NCI-H1436 treated with DMSO at 0.1 percent for 48 hours (cell line): Measurements from ENCODE around the gene SLC25A33.

ENCODE experiments used
- DNase-seq: peaks from one replicate; lab custom pipeline; 2025; lab: John Stamatoyannopoulos, UW

The SLC25A33 gene

GRCh38 chr1:9589144-9589718, 50.0 kb downstream of the SLC25A33 start:
- DNase-seq, result no peak

DNA sequence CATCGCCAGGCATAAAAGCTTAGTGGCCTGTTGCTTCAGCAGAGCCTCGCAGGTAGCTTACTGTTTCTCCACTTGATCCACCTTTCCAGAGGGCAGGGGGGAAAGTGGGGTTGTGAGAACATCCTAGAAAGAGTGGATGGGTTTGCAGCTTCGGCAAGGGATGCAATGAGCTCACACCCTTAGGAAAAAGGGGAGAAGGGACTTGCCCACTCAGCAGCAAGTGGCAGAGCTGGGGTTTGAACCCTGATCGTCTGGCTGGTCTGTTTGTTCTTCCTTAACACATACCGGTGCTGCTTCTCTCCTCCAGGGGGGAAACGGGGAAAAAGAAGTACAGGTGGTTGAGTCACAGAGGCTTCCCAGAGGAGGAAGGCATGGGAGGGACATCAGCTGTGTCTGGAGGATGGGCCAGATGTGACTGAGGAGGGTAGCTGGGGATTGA, 50.5 kb downstream of the SLC25A33 start:
- no peak for DNase-seq

DNA sequence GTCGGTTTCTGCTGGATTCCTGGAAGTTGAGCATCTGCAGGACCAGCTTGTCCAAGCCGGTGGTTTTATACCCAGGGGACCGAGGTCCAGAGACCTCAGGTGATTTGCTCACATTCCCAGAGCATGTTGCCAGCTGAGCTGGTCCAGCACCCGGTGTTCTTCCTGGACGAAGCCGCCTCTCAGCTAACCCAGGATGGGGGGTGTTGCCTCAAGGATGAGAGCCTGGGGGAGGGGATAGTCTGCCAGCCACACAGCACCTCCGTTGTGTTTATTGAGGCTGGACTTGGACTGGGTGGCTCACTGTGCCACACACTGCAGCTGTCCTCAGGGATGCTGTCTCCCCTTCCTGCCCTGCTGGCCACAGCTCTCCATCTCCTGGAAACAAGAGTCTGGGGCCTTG, 50.9 kb downstream of the SLC25A33 start:
- DNase-seq, result no peak

GRCh38 chr1:9590945-9591668, 51.8 kb downstream of the SLC25A33 start:
- DNase-seq, result no peak

DNA sequence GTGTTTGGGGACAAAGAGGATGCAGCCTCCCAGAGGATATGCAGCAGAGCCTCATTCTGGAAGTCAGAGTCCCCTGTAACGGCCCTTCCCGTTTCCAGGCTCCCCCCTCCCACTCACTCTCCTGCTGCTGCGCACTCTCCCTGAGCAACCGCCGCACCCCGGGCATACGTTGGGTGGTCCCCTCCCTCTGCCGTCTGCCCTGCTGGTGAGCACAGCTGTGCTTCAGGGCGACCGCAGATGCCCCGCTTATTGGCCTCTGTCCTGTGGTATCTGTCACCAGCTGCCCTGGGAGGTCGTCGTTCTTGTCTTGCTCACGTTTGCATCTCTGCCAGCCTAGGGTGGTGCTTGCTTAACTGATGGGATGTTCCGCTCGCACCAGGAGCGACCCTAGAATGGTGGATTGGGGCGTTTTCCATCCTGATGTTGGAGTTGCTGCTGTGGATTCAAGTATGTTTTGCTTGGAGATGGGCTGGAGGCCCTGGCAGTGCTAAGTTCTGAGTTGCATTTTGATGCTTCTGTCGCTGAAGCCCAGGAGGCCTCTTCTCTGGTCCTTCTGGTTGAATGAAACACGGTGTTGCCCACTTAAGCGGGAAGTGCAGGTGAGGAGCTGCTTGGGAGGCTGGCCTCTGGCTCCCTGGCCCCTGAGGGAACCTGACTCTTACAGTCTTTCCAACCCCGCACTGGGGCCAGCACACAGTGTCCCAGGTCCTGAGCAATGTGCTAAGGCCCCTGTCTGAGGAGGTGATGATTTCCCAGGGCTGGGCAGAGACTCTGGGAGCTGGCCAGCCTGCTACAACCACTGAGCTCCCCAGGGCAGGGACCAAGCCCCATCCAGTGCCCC, 52.6 kb downstream of the SLC25A33 start:
- DNase-seq, result no peak

- no peak for DNase-seq
These were observed 53.3 kb downstream of the SLC25A33 start for GRCh38 chr1:9592510-9593075.

GRCh38 chr1:9593147-9593491, 53.9 kb downstream of the SLC25A33 start:
- no peak for DNase-seq

DNA sequence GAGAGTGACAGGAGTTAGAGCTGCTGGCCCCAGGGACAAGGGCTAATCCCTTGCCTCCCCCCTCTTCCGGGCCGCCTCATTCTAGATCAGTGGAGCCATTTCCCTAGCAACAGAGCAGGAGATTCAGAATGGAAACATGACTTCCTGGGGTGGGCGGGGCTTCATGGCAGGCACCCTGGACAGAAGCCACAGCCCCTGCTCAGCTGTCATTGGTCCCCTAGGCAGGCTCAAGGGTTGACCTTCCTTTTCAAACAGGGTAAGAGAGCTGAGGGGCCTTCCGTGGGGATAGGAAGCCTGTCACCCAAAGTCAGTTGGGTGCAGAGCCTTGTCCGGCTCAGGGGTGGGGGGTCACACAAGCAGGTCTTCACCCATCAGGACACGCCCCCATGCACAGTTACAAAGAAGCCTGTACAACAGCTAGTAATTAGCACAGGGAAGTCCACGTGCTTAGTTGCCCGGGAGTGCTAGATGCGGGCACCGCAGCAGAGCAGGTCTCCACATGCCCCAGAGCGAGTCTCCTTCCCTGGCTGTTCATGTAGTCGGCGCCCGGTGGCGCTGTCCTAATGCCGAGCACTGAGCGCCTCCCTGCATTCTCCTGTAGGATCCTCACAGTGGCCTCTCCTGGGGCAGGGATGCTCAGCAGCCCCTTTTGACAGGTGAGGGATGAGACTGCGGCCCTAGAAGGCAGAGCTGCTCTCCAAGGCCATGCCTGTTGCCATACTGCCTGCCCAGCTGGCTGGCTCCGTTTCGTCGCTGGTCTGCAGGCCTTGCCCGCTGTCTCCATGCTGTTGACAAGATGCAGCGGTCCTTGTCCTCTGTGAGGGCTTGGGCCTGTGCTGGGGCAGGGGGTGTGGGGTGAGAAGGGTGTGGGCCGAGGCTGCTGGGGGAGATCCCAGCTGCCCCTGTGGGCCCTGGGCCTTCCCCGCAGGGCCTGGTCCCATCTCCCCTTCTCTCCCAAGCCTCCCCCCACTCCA, 54.5 kb downstream of the SLC25A33 start:
- peak; percentile 76 for DNase-seq

DNA sequence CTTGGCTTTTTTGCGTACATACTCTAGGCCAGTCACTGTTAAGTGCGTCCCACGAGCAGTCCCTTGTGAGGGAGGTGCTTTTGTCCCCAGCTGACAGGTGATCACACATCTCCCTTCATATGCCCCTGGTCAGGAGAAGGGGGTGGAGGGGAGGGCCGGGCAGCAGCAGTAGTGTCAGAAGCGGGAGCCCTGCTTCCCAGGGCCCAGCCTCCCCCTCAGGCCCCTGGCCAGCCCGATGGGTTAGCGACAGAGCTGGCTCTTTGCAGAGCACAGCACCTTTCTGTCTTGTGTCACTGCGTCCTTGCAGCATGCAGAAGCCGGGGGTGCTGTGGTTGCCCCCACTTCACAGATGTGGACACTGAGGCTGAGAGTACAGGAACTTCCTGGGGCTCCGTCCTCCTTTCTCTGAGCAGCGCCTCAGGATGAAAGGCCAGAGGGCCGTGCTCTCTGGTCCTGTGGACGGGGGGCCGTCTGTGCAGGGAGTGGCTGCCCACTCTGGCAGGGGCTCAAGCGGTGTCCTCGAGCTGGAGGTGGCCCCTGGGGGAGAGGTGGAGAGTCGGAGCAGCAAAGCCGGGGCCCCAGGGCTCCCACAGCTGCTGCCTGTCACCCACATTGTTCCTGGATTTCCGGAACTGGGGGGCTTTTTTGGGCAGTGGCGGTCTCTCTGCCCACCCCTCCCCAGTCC, 55.3 kb downstream of the SLC25A33 start:
- DNase-seq, result no peak

GRCh38 chr1:9595156-9595967, 56.1 kb downstream of the SLC25A33 start:
- DNase-seq, result no peak

- DNase-seq, result no peak
These were observed 56.7 kb downstream of the SLC25A33 start for GRCh38 chr1:9595968-9596340.

DNA sequence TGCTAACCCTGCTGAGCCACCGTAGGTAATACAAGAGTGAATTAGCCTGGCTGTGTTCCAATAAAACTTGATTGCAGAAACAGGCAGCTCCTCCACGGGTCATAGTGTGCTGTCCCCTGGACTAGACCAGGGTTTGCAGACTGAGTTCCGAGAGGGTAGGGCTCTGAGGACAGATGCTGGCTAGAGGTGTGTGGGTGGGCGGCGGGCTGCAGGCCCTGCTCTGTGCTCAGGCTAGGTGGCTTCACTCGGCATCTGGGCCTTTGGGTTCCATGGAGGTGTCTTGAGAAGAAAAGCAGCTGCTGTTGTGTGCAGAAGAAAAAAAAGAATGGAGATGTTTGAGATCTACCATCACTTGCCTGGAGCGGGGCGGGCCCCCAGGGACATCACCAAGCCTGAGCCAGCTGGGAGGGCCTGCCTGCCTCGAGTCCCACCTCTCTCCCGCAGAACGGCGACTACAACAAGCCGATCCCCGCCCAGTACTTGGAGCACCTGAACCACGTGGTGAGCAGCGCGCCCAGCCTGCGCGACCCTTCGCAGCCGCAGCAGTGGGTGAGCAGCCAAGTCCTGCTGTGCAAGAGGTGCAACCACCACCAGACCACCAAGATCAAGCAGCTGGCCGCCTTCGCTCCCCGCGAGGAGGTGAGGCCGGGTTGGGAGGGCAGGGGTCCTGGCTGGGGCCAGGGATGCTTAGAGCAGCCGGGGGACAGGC, 57.3 kb downstream of the SLC25A33 start:
- DNase-seq, result no peak

DNA sequence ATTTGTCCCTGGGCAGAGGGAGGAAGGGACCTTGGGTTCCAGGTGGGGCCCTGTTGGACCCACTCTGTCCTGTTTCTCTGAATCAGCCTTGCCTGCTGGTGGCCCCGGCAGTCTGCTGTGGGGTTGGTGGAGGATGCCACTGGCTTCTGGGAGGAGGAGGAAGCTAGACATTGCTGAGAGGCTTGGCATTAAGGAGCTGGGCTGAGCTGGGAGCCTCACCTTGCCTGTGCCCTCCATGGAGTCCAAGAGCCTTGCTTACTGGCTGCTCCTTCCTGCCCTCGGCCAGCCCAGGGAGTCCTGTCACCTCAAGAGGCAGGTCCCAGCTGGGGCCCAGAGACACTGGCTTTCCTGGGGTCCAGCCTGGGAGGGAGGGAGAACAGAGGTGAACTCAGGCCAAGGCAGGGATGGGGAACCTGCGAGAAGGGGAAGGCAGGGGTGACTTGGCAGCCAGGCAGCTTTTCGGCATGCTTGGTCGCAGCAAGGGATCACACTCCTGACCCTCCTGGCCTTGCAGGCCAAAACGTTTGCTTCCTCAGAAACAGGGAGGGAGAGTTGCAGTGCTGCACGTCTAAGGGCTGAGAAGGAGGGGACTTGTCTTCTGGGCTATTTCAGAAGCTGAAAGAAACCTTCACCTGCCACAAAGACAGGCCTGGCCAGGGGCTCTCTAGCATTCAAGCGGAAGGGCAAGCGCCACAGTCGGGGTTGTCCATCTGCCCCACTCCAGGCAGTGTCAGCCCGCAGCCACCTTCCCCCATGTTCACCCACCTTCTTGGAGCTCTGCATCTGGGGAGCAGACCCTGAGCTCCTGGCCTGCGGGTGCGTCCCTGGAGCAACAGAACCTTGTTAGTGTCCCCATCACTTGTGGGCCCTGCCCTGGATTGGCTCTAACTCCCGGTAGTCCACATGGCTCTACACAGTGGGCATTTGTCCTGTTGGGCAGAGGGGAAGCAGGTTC, 58.4 kb downstream of the SLC25A33 start:
- DNase-seq, result no peak

DNA sequence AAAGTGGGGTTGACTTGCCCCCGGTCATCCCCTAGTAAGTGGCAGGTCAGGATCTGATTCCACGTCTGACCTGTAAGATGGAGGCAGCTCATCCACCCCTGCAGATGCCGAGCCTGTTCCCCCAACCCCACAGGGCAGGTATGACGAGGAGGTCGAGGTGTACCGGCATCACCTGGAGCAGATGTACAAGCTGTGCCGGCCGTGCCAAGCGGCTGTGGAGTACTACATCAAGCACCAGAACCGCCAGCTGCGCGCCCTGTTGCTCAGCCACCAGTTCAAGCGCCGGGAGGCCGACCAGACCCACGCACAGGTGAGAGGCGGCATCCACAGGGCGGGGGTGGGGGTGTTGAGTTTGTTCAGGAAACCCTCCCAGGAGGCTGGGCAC, 59.0 kb downstream of the SLC25A33 start:
- no peak for DNase-seq

DNA sequence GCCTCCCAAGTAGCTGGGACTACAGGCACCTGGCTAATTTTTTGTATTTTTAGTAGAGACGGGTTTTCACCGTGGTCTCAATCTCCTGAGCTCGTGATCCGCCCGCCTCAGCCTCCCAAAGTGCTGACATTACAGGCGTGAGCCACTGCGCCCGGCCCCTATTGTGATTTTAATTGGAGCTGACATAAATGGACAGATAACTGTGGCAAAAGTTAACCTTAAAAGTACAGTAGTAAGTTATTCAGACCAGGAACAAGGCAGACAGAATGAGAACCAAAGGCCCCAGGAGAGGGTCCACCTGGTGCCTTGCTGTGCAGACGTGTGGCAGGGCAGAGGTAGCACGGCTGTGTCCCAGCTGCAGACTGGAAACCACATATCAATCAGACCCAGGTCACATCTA, 60.5 kb downstream of the SLC25A33 start:
- DNase-seq, result no peak

- DNase-seq, result no peak
These were observed 61.9 kb downstream of the SLC25A33 start for GRCh38 chr1:9600861-9601834.
